Muscle of leg (tissue), 11 donors: ENCODE data around the gene TMEM9. TPM values are rescaled to one million over a fixed set of nuclear protein-coding genes. Genes with fewer than 3 reads are reported as not detected.

Experiments
- DNase-seq: peaks from one replicate; pipeline ENCODE4 v3.0.0; 2013
- H3K27ac ChIP-seq: one replicate; pipeline ENCODE4 v1.5.1; 2013; ENCODE audit warnings: mild to moderate bottlenecking, low read length, control low read depth
- H3K27me3 ChIP-seq: one replicate; pipeline ENCODE4 v1.6.1; 2013; ENCODE audit warnings: low read length; ENCODE audit not compliant: control insufficient read depth, insufficient read depth
- H3K36me3 ChIP-seq: one replicate; pipeline ENCODE4 v1.6.1; 2013; ENCODE audit warnings: low read length; ENCODE audit not compliant: control insufficient read depth, insufficient read depth
- H3K4me1 ChIP-seq: one replicate; pipeline ENCODE4 v1.6.1; 2013; ENCODE audit warnings: low read length; ENCODE audit not compliant: control insufficient read depth, insufficient read depth
- H3K4me3 ChIP-seq: one replicate; pipeline ENCODE4 v1.5.1; 2013; ENCODE audit warnings: low read length, control low read depth
- H3K9me3 ChIP-seq: replicated peaks from 2 replicates; pipeline ENCODE4 v1.6.1; 2013; ENCODE audit warnings: low read depth, low read length; ENCODE audit not compliant: control insufficient read depth
- WGBS: methylation state at CpG from one replicate; pipeline ENCODE4 v1.1.5; 2013; ENCODE audit warnings: missing lambda C conversion rate; ENCODE audit not compliant: insufficient coverage; 5-methylcytosine and 5-hydroxymethylcytosine counted together
- polyA plus RNA-seq, 8 donors: library from polyadenylated mRNA; unstranded; fragments of 120-200 nt; gene quantifications; one replicate each; pipeline versions ENCODE4 v1.2.1 to v1.2.3, GENCODE V29; 2013; ENCODE audit warnings: inconsistent platforms in 1 of 8, low replicate concordance in 1 of 8; ENCODE audit not compliant: insufficient read length in 8 of 8, insufficient read depth in 1 of 8
- total RNA-seq: library from RNA; stranded (reverse); fragments of 120-200 nt; gene quantifications from one replicate; pipeline ENCODE4 v1.2.4, GENCODE V29; 2013

TMEM9 gene
- total and polyA plus RNA-seq, 9 donors, result 50.3 to 83.1 (median 70.2) TPM

- H3K4me1 ChIP-seq, result peaks cover 5% of the 10 kb centered on the region
- 44% methylated on average over 3 of the region's 4 CpGs for WGBS
- no peak for DNase-seq
- H3K36me3 ChIP-seq, result peaks cover 74% of the 10 kb centered on the region
- H3K27me3 ChIP-seq, result no peaks in the 10 kb centered on the region
- no peak overlapping the region for H3K4me3 ChIP-seq
- no peak overlapping the region for H3K27ac ChIP-seq
- no peaks in the 10 kb centered on the region for H3K9me3 ChIP-seq
Observed at GRCh38 chr1:201149400-201149799, 4.9 kb downstream of the TMEM9 start.

DNA sequence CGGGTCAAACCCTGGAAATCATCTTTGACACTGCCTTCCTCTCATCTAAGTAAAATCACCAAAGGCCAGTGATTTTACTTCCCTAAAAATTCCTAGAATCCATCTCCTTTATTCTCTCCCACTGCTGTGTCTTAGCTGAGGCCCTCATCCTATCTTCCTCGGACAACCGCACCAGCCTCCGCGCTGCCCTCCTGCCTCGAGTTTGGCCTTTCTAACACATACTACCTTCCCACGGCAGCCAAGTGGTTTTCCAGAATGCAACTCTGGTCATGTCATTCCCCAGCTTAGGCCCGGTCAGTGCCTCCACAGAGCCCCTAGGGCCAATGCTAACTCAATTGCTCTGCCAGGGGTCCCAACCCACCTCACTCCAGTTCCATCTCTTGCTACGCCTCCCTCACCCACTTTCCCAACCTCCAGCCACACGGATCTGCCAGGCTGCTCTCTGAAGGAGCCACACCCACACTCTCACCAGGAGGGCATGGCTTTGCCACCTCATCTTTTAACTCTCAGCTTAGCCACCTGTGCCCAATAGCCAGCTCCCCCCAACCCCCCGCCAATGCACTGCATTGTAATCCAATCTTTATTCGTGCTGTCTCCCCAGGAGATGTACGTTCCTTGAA is 6.8 kb downstream of the TMEM9 start:
- H3K4me3 ChIP-seq, result no peak overlapping the region
- no peaks in the 10 kb centered on the region for H3K27me3 ChIP-seq
- 79% methylated on average over 11 of the region's 13 CpGs for WGBS
- no peaks in the 10 kb centered on the region for H3K9me3 ChIP-seq
- peaks cover 93% of the 10 kb centered on the region for H3K36me3 ChIP-seq
- peaks cover 12% of the 10 kb centered on the region for H3K4me1 ChIP-seq
- no peak overlapping the region for H3K27ac ChIP-seq
- DNase-seq, result no peak

DNA sequence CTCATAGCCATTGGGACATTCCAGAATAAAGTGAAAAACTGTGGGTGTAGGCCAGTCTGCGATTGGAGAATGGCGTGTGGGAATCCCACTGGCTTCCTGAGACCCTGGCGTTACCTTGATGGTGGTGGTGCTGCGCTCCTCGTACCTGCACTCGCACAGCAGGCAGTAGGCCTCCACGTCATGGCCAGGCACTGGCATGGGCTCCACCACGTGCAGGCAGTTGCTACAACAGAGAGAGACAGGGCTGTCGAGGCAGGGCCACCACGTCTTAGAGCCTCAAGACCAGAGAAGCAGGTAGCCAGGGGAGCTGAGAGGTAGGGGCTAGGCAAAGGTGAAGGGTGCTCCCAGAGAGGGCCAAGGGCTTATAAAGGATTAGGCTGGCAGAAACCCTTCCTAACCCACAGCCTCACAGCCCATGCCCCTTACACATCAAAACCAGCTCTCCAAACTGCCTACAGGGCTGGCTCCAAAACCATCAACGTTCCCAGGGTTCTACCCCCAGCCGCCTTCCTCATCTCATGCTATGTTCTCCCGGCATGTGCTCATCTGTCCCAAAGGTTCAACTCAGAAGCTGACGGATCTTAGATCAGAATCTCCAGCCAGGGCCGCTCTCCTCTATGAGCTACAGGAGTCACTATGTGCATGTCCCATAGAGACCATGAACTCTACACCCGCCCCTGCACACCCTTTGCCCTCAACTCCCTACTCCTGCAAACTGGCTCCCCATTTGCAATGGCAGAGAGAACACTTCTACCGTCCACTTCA is 7.5 kb downstream of the TMEM9 start:
- H3K4me3 ChIP-seq, result no peak overlapping the region
- no peaks in the 10 kb centered on the region for H3K27me3 ChIP-seq
- H3K4me1 ChIP-seq, result peaks cover 18% of the 10 kb centered on the region
- no peaks in the 10 kb centered on the region for H3K9me3 ChIP-seq
- H3K27ac ChIP-seq, result no peak overlapping the region
- H3K36me3 ChIP-seq, result peaks cover 96% of the 10 kb centered on the region
- WGBS, result 88% methylated on average over 14 of the region's 17 CpGs
- no peak for DNase-seq

DNA sequence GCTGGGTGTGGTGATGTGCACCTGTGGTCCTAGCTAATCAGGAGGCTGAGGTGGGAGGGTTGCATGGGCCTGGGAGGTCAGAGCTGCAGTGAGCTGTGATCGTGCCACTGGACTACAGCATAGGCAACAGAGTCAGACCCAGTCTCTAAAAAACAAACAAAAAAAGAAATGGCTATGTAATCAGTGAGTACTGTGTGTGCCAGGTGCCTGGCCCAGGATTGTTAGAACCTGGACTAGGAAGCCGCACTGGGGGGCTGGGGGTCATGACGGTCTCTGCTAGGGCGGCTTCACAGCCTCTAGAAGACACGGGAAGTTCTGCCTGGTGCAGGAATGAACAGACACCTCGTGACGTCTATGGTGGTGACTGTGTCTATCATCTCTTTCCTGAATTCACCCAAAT is 8.5 kb downstream of the TMEM9 start:
- 92% methylated on average over 5 of the region's 7 CpGs for WGBS

GRCh38 chr1:201145132-201145531 is 9.1 kb downstream of the TMEM9 start:
- Histone ChIP-seq H3K27ac (no peak overlapping the region), H3K9me3 (no peaks in the 10 kb centered on the region)

More for the DNA sequence above, 8.5 kb downstream of the TMEM9 start:
- H3K4me3 ChIP-seq, result no peak overlapping the region
- H3K36me3 ChIP-seq, result peaks cover 98% of the 10 kb centered on the region
- H3K9me3 ChIP-seq, result no peaks in the 10 kb centered on the region
- DNase-seq, result no peak
- peaks cover 21% of the 10 kb centered on the region for H3K4me1 ChIP-seq
- no peaks in the 10 kb centered on the region for H3K27me3 ChIP-seq
- H3K27ac ChIP-seq, result no peak overlapping the region

GRCh38 chr1:201144701-201145100 is 9.6 kb downstream of the TMEM9 start:
- WGBS, result 100% methylated on average over 1 of the region's 5 CpGs
- Histone ChIP-seq H3K36me3 (peaks cover 98% of the 10 kb centered on the region), H3K27me3 (no peaks in the 10 kb centered on the region), H3K27ac (no peak overlapping the region), H3K4me3 (no peak overlapping the region), H3K9me3 (no peaks in the 10 kb centered on the region), H3K4me1 (peaks cover 21% of the 10 kb centered on the region)
- no peak for DNase-seq

More at GRCh38 chr1:201145132-201145531, 9.1 kb downstream of the TMEM9 start:
- H3K4me3 ChIP-seq, result no peak overlapping the region
- WGBS, result 66% methylated on average over 3 of the region's 3 CpGs
- DNase-seq, result no peak
- H3K36me3 ChIP-seq, result peaks cover 100% of the 10 kb centered on the region
- H3K4me1 ChIP-seq, result peaks cover 21% of the 10 kb centered on the region
- H3K27me3 ChIP-seq, result no peaks in the 10 kb centered on the region

- DNase-seq, result no peak
- H3K9me3 ChIP-seq, result no peaks in the 10 kb centered on the region
- peaks cover 21% of the 10 kb centered on the region for H3K4me1 ChIP-seq
- H3K36me3 ChIP-seq, result peaks cover 98% of the 10 kb centered on the region
- no peak overlapping the region for H3K4me3 ChIP-seq
- no peaks in the 10 kb centered on the region for H3K27me3 ChIP-seq
- H3K27ac ChIP-seq, result no peak overlapping the region
- 81% methylated on average over 15 of the region's 18 CpGs for WGBS
Observed at GRCh38 chr1:201143726-201144635, 10.3 kb downstream of the TMEM9 start.

GRCh38 chr1:201142849-201143725 is 11.2 kb downstream of the TMEM9 start:
- no peak overlapping the region for H3K27ac ChIP-seq
- H3K27me3 ChIP-seq, result no peaks in the 10 kb centered on the region
- no peaks in the 10 kb centered on the region for H3K9me3 ChIP-seq
- peak; percentile 69 for DNase-seq
- peaks cover 98% of the 10 kb centered on the region for H3K36me3 ChIP-seq
- WGBS, result 63% methylated on average over 11 of the region's 16 CpGs
- H3K4me1 ChIP-seq, result peaks cover 26% of the 10 kb centered on the region
- no peak overlapping the region for H3K4me3 ChIP-seq

DNA sequence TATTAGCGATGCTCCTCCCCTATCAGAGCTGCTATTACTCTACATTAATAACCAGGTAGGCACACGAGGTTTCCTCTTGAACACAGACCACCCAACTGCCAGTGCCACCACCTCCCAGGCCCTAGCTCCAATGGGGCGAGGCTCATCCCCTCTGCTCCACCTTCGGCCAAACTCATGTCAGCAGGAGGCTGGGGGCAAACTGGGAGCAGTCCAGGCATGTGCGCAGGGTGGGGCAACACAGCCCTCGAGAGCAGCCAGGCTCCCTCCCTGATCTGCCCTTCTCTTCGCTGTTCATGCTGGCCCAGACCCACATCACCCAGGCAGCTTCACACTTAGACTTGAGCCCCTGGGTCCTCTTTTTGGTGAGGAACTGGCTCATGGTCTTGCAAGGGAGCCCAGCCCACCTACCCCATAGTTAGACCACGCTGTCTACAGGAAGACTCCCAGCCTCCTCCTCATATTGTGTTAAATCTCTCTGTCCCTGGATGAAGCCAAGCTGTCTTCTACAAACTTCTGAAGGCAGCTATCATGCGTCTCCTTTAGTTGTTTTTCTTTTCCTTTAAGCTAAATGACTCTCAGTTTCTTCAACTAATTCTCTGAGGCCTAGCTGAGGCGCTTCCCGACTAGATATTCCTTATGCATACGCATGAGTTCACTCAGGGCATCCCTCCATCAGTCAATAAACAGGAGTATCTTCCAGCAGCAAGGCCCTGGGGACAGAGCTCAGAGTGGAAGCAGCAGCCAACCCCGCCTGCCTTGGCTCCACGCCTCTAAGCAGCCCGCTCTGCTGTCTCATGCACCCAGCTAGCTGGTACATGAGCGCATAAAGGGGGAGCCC is 12.0 kb downstream of the TMEM9 start:
- peaks cover 93% of the 10 kb centered on the region for H3K36me3 ChIP-seq
- peak; percentile 92 for DNase-seq
- WGBS, result 53% methylated on average over 16 of the region's 16 CpGs

More for the DNA sequence above, 12.0 kb downstream of the TMEM9 start:
- Histone ChIP-seq H3K4me1 (peaks cover 32% of the 10 kb centered on the region), H3K9me3 (no peaks in the 10 kb centered on the region), H3K27me3 (no peaks in the 10 kb centered on the region), H3K27ac (peak overlapping the region; percentile 15), H3K4me3 (no peak overlapping the region)
